Measurements from ENCODE around the gene METTL1.

- TF ChIP-seq POLR2AphosphoS5 (IDR thresholded peaks at IDR 0.05) (peak in 1 of 2 donors; percentile 41), POLR2A (IDR thresholded peaks at IDR 0.05; ENCODE audit: low read depth) (no peak)
Measured at GRCh38 chr12:57803319-57803893, 31.5 kb upstream of the METTL1 start.

Data from esophagus muscularis mucosa (tissue), 2 donors.